Iris pigment epithelial cell (primary cell): Measurements from ENCODE around the gene DUOX2.
"Not testable (repeated sequence)": the region's sequence is repeated elsewhere in the genome, so short reads cannot be mapped to it uniquely, and the experiment has no call there.

Experiments
- DNase-seq: peaks from one replicate; pipeline ENCODE4 v3.0.0-alpha.2; 2011; ENCODE audit warnings: low read depth

The DUOX2 gene

DNA sequence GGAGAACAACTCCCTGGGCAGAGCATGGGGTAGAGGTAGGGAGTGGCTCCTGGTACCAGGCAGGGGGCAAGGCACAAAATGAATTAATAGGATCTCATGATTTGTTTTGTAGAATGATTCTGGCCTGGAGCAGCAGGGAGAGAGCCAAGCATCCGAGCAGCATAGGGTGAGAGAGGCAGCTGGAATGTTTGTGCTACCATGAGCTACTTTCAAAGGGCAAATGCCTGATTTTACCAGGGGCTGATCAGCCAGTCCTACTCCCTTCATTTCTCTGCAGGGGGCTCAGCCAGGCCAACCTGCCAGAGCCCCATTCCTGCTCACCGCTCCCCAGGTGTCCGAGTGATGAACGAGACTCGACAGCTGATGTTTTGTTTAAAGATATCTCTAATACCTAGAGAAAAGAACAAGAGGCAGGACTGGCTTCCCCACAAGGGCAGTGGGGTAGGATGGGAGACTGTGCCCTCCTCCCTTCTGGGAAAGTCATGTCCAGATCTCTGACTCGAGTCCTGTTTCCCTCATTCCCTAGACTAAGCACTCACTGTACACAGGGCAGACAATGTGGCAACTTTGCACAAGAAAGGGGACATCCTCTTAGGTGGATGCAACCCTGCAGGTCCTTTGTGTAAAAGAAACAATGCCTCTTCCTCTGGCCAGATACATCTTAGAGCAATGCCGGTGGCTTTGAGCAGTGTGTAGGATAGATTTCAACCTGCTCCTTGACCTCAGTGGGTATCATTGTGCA lies 12.9 kb downstream of the DUOX2 start:
- no peak for DNase-seq

- DNase-seq = no peak
Measured at GRCh38 chr15:45099549-45100165, 14.3 kb downstream of the DUOX2 start.

DNA sequence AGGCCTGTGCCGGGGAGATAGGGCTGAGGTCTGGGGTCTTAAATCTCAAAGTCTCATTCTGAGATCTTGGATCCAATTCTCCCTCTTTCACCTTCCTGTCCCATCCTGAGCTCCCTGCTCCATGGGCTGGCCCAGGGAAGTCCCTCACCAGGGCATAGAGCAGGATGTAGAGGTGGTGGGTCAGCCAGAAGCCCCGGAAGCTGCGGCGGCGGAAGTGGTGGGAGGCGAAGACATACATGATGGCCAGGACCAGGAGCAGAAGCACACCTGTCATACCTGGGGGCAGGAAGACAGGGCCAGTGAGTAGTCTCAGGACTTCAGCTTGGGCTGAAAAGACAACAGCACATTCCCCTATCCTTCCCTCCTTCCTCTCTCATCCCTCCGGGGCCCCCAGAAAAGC lies 16.5 kb downstream of the DUOX2 start:
- no peak for DNase-seq

- no peak for DNase-seq
Measured at GRCh38 chr15:45095661-45096060, 18.3 kb downstream of the DUOX2 start.

DNA sequence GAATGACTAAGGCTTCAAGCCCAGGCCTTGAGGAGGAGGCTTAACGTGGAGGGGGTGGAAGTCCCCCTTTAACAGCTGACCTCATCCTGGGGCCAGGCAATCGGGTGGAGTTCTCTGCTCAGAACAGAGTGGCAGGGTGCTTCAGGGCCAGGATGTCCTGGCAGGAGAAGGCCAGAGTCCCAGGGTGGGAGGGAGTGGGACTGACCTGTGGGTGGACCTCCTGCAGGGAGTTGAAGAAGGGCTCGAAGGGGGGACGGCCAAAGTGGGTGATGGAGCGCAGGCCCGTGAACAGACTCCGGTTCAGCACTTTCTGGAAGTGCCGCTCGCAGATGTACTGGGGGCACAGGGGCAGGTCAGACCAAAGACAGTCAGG lies 19.6 kb downstream of the DUOX2 start:
- no peak for DNase-seq

- DNase-seq = no peak
Measured at GRCh38 chr15:45093622-45094357, 20.2 kb downstream of the DUOX2 start.

DNA sequence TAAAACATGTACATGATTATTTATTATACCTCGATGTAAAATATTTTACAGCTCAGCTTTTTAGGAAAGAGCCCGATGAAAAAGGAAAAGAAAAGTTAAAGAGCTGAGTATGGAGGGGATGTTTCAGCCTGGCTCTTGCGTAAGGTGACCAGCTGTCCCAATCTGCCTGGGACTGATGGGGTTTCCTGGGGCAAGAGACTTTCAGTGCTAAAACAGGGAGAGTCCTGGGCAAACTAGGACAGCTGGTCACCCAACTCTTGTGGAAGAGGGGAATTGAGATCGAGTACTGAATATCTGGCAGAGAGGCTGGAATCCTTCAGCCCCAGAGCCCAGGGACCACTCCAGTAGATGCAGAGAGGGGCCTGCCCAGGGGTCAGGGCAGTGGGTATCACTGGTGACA lies 21.0 kb downstream of the DUOX2 start:
- DNase-seq = no peak

DNA sequence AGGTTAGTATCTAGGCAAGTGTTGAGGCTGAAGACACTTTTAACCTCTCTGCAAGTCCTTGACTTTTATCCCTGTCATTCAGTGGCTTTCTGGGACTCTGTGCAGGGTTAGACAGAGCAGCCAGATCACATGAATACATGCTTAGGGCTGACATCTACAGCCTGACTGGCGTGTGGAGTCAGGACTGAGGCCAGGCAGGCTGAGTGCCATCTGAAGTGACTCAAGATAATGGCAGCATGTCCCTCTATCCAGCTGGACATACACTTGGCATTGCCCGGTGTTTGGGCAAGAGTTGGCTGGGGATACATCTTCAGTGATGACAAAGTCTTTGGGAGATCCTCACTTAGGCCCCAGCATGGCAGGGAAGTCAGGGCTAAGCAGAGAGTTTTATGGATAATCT lies 22.4 kb downstream of the DUOX2 start:
- DNase-seq = no peak

DNA sequence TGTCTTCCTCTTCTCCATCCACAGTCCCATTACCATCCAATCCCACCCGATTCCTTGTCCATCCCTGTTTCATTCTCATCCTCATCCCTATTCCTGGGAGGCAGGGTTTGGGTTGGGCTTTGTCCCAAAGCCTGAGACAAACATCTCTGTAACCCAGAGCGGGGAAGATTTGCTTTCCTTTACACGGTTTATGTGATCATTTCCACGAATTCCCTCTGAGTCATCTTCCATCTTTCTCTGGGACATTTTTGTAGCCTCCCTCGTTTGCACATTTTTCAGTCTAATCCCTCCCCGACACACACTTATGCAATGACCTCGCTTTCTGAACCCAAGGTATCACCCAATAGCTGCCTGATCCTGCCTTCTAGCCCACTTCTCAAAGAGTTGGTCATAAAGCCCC lies 22.8 kb downstream of the DUOX2 start:
- DNase-seq = peak; percentile 78

DNA sequence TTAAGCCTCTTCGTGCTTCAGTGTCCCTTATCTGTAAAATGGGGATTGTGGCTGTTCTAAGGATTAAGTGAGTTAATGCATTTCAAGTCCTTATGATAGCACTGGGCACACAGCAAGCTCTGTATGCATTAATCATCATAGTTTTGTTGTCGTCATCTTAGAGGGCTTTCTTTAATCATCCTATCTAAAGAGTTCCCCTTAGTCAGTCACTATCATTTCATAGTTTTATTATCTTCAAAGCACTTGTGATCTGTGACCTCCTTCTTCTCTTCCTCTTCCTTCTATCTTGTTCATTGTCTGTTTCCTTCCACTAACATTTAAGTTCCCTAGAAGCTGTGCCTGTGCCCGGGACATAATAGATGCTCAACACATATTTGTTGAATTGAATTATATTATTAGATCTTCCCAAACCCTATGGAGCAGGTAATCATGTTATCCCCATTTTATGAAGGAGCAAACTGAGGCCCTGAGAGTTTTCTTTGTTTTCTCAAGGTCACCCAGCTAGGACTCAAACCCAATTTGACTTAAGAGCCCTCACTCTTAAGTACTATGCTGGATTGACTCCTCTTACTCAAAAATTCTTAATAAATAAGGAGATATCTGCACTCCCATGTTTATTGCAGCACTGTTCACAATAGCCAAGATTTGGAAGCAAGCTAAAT lies 24.1 kb downstream of the DUOX2 start:
- peak; percentile 44 for DNase-seq

DNA sequence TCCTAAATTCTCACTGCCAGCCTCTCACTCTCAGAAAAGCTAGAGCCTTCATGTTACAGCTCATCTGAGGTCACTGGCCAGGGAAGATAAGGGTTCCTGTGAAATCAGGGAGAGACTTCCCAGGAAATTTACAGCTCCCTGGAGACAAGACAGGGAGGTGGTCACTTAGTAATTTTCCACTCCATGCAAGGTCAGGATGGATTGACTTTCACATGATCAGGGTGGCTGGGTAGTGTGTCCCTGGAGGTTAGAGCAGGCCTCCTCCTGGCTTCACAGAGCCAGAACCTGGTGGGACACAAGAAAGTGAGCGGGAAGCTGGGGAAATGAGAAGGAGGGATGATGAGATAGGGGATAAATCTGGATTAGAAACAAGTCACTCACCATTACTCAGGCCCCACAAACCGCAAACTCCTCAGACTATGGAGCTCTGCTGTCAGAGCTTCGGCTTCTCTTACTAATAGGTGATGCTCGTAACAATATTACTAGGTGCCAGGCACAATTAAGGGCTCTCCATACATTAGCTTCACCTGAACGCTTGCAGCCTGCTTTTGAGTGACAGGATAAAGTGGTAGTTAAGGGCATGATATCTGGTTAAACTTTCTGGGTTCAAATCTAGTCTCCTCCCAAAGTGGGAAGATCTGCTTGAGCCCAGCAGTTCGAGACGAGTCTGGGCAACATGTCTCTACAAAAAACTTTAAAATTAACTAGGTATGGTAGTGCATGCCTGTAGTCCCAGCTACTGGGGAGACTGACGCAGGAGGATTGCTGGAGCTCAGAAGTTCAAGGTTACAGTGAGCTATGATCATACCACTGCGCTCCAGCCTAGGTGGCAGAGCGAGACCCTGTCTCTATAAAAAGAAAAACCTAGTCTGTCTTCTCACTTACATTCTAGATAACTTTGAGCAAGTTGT lies 24.9 kb downstream of the DUOX2 start:
- no peak for DNase-seq

DNA sequence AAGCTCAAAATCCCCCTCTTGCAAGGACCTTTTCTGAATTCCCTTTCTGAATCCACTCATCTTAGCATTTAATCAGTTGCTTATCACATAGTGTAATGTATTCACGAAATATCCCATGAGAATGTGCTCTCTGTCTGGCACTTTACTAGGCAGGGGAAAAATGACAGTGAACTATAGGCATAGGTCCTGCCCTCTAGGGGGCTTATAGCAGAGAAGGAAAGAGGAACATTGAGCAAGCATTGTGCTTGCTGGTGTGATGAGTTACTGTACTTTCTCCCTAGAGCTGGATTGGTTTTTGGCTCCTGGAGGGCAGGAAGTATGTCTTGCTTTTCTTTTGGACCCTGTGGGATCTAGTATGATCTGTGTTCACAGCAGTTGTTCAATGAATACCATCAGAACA lies 26.5 kb downstream of the DUOX2 start:
- no peak for DNase-seq

DNA sequence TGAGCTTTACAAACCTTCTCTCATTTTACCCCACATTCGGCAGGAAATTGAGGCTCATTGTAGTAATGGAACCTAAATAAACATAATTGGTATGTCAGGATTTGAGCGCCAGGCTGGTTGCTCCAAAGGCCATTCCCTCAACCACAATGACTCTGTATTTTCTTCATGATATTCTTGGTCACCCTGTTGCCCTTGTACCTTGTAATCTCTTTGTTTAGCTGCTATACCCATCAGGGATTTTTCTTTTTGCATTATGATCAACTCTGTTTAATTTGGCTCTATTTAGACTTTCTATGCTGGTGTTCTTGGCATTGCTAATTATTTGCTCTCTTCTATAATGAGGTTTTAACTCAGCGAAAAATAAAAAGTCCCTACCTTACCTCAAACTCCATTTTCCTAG lies 29.8 kb downstream of the DUOX2 start:
- peak; percentile 27 for DNase-seq

DNA sequence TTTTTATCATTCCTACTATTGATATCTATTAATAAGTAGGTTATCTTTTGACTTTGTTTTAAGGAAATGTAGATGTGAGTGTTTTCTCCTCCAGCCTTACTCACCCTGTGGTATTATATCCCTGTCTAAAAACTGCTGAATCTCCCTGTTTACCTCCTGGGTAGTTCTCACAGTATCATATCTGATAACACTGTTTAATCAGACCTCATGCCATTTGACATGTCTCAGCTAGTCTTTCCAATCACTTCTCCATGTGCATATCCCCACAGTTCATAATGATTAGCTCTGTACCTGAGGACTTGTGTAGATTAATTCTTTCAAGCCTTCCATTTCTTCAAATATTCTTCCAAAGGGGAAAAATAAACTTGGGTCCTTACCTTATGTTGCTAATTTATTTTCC lies 30.7 kb downstream of the DUOX2 start:
- DNase-seq = no peak

DNA sequence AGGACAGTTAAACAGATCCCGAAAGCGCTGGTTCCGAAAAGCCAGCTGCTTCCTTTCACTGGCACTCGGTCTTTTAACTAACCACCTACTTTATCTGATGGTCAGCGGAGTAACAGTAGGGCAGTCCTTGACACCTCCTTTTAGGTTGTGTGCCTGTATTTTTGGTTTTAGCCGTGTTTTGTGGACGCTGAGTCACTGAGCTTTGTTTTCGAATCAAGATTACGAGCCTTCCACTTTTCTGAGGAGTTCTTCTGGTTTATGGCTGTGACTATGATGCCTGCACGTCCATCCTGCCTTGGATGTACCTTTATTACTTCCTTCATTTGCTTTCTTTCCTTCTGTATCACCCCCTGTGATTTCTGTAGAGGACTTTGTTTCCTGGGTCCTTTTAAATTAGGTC lies 31.6 kb downstream of the DUOX2 start:
- not testable (repeated sequence) for DNase-seq

DNA sequence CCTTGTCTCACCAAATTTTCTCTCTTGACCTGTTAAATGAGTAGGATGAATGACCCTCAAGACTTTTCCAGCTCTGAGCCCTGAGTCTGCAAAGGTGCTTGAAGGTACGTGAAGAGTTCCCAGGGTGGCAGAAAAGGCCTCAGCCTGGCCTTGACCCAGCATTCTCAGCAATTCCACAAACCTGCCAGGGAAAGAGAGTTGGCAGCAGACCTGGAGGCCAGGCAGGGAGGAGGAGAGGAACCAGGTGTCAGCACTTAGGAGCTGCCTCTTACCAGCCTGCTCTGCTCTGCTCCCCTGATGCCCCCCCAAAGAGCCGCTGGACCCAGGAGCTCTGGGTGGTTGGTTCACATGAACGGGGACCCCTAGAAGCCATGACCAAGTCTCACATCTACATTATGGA lies 33.4 kb downstream of the DUOX2 start:
- DNase-seq = not testable (repeated sequence)

DNA sequence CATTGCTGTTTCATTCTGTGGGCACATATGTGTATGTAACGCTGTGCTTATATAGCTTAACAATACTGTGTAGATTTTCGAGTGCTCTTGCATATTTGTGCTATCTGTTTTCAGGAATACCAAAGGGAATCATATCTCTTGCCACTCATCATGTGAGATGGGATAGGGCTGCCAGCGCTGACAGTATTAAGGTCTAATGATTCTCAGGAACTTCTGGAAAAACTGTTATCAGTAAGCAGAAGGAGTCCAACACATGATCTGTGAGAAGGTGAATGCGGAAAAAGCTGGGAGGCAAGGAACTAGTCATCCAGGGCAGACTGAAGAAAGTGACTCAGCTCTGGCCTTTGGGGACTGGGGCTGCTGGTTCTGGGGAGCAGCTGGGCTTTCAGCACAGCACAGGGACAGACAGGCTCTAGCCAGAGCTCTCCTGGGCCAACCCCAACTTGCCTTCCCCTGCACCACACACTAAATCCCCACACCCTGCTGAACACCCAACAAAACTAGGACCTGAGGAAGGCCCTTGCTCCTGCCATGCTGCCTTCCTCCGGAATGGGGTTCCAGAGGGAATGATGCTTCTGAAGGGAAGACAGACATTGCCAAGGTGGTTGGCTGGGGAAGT lies 34.2 kb downstream of the DUOX2 start:
- DNase-seq = not testable (repeated sequence)

DNA sequence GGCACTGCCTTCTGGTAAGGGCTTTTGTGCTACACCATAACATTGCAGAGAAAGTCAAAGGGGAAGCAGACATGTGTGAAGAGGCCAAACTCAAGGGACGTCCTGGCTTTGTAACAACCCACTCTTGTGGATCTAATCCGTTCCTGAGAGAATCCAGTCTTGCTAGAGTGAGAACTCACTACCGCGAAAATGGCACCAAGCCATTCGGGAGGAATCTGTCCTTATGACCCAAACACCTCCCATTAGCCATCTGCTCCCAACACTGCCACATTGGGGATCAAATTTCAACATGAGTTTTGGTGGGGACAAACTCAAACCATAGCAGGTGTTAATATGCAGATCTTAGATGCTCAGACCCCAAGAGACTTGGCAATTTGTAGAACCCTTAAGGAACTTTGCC lies 34.8 kb downstream of the DUOX2 start:
- not testable (repeated sequence) for DNase-seq

DNA sequence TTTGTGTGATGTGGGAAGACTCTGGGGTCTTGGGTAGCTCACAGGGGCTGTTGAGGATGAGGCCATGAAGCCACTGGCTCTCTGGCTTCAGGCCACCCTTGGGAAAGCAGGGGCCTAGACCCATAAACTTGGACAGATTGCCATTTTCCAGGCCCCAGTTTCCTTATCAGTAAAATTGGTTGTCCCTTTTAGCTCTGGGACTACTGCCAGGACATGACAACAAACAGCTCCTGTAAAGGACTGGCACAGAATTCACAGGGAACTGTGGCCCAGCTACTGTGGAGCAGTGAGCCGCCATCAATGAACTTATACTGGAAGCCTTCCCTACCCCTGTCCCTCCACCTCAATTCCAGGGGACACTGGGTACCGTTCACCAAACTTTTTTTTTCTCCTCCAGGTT lies 36.6 kb downstream of the DUOX2 start:
- DNase-seq = not testable (repeated sequence)

DNA sequence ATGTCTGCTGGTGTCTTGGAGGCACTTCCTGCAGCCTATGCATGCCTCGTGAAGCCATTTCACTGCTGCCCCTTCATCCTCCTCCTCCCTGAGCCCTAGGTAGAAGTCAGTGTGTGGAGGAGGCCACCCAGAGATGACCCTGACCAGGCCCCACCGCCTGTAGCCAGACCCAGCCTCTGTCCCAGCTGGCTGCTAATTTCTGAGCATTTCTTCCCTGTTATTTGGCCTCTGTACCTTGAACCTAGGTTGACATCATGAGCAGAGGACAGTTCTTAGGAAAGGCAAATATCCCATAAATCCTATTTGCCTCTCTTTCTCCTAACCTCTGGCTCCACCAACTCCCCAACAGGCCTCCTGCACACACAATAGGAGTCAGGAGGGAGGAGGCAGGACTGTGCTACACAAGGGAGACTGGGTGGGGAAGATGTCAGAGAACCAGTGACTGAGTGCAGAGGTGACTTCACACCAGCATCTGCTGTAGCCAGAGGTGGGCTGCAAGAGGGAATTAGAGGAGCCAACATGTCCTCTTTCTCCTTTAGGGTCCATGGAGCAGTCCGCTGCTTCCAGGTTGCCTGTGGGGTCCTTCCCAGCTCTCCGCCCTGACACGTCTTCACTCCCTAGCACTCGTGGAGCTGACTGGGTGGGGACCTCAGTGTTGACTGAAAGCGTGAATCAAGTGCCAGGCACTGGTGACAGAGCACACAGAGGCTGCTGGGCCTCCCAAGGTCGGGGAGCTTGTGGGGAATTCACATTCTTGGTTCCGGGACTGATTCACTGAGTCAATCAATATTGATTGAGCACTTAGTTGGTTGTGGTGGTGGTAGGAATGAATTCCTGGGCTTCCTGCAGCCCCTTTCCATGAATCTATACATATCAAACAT lies 38.3 kb downstream of the DUOX2 start:
- DNase-seq = not testable (repeated sequence)
